HG02610 (cell line): ENCODE data around the gene MAP1B.

ENCODE experiments used
- ATAC-seq: cut with Tn5 transposase; IDR thresholded peaks from one replicate; pipeline ENCODE4 v1.9.1; 2021; ENCODE audit warnings: mild to moderate bottlenecking, moderate library complexity; ENCODE audit not compliant: unreplicated experiment

MAP1B gene

DNA sequence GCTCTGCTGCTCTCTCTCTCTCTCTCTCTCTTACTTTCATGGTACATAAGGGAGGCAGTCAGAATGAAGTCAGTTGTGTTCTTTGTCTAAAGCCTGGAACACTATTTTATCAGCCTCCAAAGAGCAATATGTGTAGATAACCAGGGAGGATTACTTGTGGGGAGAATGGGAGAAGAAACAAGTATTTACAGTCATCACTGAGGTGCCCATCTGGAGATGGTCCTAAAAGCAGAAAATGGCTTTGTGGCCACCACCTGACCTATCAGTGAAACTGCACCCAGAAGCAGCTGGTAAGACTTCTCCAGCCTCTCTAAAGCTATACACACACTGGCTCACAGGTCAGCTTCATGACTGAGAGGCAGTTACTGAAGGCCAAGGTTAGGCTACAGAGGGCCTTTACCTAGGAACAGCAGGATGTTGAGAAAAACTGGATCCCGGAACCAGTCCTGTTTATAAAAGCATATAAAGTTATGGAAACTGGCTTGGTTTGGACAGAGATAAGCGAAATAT, 137.6 kb downstream of the MAP1B start:
- ATAC-seq, result peak; percentile 80

DNA sequence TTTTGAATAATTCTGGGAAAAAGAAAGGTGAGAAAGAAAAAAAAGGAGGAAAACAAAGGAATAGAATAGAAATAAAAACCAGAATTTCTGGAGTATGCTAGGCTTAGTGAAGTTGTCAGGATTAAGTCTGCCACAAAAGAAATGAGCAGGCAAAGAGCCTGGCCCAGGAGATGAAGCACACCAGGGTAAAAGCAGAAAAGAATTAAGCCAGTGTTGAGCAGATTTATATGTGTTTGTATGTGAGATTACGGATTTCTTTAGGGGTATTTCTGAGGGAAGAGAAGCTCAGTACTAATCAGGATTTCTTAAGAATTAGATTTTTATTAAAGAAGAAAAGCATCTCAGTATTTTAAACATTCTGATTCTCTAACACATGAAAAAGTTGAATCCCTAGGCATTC, 138.3 kb downstream of the MAP1B start:
- ATAC-seq, result no peak

DNA sequence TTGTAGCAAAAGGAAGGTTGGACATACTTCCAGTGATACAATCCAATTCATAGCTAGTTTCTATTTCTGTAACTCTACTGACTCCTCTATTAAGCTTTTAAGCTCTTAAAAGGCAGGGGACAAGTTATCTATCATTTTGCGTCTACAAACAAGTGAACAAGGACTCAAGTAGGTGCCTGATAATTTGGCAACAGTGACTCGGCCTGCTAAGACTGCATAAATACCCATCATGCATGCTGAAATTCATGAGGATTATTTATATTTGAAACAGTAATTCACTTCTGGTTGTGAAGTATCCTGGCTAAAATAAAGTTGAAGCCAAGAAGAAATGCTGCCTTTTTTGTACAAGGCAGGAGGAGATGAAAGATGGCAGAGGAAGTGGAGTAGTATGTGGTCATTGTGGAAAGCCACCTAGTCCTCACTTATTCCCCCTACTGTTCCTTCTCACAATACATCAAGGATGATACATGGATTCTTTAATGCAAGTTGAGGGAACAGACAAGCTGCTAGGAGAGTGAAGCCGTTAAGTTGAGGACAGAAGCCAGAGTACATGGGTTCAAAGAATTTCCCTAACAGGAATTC, 138.8 kb downstream of the MAP1B start:
- ATAC-seq, result no peak

DNA sequence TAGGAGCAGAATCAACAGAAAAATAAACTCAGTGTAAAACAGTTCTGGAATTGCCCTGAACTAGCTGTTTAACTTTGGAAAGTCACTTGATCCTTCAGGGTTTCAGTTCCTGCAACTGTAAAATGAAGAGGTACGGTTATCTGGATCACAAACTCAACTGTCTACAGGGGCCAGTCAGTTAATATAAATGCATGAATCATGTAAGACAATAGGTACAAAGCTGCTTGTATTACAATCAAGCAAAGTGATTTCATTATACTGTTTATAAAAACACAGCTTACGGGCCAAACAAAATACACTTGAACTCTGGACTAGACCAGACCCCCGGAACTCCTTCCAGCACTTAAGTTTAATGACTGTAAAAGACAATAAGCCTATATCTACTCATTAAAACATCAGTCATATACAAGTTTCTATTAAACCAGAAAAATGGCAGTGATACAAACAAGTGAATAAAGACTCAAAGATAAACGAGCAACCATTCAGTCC, 139.7 kb downstream of the MAP1B start:
- no peak for ATAC-seq

DNA sequence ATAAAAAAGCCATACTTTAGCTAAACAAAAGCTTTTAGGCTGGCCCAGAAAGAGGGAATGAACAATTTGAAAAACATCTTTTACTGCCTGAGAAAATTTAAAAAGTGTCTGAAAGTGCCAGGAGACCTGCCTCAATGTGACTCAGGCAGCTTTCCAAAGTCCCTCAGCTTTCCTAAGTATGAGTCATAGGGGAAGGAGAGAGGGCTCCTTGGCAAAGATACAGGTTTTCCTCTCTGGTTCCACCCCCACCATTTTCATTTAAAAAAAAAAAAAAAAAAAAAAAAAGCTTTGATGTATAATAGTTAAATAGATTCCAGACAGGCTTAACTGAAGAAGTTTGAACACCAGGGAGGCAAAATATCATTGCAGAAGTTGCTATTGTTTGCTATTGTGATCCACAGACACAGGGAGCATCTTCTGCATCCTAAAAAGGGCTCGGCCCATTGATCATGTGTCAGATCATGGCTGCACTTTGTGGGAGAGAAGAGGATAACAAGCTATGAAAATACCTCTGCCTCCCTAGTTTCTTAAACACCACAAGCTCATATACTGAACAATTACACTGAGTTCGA, 141.2 kb downstream of the MAP1B start:
- ATAC-seq, result no peak

DNA sequence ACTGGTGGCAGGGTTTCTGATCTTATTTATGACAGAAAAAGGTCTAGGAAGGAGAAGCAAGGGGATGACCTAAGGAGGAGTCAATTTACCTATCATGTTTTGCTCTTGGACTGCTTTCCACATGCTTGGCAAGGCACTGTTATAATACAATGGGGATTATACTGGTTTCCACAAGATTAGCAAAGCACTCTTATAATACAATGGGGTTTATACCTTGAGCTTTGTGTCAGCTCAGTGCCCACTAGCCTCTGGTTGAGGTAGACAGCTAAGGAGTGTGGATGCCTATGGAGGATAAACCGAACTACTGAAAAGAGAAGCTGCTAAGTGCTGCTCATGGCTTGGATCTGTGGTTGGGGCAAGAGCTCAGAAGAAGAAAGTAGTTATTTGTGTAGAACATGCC, 144.1 kb downstream of the MAP1B start:
- no peak for ATAC-seq

DNA sequence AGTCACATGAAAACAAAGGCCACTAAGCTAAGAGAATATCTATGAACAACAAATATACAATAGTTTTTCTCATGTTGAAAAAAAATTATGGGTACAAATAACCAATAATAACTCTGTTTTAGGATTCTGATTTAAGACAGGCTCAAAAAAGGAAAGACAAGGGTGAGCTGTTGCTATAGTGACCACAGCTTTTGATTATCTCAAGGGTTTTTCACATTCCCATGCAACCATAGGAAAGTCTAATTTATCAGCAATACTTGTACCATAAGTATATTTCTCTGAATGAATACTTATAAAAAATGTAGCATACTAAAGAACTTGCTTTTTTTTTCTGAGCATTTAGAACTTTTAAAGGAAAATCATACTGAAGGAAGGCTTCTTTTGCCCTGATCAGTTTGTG, 144.7 kb downstream of the MAP1B start:
- ATAC-seq, result no peak

DNA sequence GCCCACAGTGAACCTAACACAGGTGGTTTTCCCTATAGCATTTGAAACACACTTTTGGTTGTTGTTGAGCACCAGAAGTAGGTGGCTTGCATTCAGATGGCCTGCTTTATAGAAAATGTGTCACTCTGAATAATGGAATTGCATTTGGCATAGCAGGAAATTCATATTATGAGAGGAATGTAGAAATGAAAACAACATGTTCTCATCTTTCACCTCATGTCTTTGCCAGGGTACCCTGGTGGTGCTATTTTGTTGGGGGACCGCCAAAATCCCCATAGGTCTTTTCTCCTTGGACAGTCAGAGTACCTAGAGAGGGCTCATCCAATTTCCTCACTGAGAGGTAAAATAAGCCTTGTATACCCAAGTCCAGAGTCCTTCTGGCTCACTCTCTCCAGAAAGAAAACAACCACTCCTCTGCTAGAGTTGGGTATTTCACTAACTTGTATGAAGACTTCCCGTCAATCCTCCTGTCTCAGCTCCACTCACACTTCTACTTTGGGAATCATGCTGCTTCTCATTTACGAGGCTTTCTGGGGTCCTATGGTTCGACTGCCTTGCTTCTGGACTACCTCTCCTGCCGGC, 145.4 kb downstream of the MAP1B start:
- no peak for ATAC-seq

DNA sequence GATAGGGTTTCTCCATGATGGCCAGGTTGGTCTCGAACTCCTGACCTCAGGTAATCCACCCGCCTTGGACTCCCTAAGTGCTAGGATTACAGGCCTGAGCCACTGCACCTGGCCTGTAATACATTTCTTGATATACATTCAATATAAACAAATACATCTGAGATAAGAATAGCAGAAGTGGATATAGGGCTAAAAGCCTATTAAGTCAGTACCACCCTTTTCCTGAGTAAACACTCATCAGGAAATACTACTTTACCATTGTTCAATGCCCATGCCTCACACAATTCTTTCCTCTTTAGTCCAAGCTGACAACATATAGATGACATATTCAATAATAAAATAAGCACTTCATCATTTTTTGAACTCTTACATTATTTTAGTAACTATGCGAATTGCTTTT, 148.0 kb downstream of the MAP1B start:
- ATAC-seq, result no peak

DNA sequence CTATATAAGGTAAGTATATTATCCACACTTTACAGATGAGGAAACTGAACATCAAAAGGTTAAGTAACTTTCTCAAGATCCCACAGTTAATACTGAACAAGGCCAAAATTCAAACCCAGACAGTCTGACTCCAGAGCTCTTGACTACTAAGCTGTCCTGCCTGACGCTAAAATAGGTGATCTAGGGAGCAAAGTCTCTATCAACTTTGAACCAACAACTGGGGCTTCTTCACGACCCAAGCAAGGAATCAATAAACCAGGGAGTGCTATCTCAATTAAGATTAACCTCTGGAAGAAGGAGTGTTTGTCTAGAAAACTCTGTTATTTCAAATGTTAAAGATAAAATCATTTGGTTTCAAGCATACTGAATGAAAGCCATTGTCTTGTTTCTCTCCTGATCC, 148.4 kb downstream of the MAP1B start:
- no peak for ATAC-seq

DNA sequence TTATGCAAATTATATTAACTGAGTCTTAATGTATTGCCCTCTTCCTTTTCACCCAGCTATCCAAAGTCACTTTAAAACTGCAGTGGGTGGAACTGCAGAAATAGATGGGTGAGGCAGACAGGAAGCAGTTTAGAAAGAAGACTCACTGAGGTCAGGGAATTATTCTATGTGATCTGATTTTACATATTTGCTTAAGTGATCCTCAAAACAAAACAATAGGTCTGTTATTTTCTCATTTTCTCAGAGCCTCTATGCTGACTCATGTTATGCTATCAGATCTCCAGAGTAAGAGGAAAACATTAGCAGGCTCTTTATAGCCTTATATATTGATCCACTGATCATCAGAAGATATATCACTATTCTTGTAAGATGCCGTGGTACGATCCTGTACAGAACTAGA, 149.3 kb downstream of the MAP1B start:
- no peak for ATAC-seq
